Fibroblast of skin of scalp (primary cell): Measurements from ENCODE around the gene MYCBPAP.

ENCODE experiments used
- DNase-seq: peaks from one replicate; pipeline ENCODE4 v3.0.0-alpha.2; 2013

The MYCBPAP gene

DNA sequence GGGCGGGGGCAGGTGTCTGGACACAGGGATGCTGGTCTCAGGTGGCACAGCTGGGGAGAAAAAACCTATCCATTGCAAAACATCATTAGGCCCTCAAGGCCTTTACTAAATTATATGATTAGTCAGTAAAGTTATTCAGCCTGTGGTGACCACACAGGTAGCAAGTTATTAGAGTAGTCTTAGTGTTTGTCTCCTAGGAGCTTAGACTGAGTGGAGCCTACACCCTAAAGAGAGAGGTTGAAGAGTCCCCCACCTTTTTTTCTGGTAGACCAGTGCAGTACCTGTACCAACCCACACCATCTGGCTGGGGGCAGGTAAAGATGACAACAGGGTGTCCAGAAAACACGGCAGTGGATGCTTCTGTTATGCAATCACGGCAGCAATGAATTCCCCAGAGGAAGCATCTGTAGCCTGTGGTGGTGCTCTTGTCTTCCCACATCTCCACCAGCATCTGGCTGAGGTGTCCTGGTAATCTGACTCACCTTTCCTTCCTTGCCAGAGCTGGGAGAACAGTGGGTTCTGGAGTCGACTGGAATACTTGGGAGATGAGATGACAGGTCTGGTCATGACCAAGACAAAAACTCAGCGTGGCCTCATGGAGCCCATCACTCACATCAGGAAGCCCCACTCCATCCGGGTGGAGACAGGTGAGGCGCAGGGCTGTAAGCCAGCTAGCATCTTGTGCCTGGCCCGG is 11.0 kb downstream of the MYCBPAP start:
- no peak for DNase-seq

DNA sequence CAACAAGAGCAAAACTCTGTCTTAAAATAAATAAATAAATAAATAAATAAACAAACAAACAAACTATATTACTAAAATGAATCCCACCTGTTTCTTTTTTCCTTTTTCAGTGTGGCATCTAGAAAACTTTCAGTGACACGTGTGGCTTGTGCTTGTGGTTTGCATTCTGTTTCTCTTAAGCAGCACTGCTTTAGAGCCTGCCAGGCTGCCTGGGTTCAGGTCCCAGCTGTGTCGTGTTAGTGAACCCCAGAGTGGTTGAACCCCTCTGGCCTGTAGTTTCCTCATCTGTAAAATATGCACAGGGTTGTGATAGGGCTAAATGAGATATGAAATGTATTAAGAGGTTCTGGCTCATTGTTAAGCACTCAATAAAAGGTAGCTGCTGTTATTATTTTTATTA is 12.2 kb downstream of the MYCBPAP start:
- DNase-seq = no peak

DNA sequence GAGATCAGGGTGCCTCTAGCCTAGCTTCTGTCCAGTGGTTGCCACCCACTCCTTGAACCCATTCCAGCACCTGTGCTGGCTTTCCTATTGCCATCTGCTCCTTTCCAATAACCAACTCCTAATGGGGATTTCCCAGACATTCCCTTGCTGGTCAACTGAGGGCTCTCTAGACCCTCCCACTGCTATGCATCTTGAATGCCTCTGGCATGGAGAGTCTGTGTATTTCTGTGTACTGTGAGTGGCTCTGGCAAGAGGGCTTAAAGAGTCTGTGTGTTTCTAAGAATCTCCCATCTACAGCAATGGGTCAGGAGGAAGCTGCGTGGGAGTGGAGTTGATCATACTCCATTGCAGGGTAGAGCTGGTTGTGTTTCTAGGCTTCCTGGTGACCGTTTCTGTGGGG is 13.3 kb downstream of the MYCBPAP start:
- DNase-seq = no peak

DNA sequence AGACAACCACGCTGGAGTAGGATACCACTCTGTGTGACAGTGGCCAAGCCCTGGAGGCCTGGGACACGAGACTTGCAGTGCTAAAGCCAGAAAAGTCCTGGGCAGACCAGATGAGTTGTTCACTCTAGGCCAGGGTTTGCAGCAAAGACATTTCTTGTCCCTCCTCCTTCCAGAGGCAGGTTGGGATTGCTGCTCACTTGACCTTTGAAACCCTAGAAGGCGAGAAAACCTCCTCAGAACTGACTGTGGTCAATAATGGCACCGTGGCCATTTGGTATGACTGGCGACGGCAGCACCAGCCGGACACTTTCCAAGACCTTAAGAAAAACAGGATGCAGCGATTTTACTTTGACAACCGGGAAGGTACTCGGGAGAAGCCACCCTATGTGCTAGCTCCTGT is 14.5 kb downstream of the MYCBPAP start:
- no peak for DNase-seq

GRCh38 chr17:50523208-50523607 is 15.0 kb downstream of the MYCBPAP start:
- DNase-seq = no peak

DNA sequence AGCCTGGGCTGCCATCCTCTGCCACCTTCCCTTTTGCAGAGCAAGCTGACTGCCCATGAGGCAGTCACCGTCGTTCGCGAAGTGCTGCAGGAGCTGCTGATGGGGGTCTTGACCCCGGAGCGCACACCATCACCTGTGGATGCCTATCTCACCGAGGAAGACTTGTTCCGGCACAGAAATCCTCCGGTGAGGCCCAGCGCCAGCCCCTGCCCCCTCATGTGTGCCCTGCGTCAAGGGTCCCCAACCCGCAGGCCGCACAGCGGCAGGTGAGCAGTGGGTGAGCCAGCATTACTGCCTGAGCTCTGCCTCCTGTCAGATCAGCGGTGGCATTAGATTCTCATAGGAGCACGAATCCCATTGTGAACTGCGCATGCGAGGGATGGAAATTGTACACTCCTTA is 16.6 kb downstream of the MYCBPAP start:
- DNase-seq = no peak

GRCh38 chr17:50527155-50527762 is 19.0 kb downstream of the MYCBPAP start:
- no peak for DNase-seq

DNA sequence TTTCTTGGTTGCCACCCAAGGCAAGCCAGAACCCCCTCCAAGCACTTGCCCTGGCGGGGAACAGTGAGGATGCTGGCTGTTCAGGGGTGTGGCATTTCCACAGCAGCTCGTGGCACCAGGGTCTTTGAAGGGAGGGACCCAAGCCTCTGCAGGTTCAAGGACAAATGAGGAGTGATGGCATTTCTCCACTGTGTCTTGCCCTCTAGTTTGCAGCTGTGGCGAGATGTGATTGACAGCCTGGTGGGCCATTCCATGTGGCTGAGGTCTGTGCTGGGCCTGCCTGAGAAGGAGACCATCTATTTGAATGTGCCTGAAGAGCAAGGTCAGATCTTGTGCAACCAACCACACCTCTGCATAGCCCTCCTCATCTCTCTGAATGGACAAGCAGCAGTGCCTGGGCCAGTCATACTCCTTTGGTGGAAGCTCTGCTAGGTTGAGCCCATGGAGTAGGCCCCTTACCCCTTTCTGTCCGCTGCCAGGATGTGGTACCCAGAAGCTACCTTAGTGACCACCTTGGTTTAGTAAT is 19.8 kb downstream of the MYCBPAP start:
- DNase-seq = no peak

GRCh38 chr17:50529849-50530248 is 21.6 kb downstream of the MYCBPAP start:
- DNase-seq = no peak

DNA sequence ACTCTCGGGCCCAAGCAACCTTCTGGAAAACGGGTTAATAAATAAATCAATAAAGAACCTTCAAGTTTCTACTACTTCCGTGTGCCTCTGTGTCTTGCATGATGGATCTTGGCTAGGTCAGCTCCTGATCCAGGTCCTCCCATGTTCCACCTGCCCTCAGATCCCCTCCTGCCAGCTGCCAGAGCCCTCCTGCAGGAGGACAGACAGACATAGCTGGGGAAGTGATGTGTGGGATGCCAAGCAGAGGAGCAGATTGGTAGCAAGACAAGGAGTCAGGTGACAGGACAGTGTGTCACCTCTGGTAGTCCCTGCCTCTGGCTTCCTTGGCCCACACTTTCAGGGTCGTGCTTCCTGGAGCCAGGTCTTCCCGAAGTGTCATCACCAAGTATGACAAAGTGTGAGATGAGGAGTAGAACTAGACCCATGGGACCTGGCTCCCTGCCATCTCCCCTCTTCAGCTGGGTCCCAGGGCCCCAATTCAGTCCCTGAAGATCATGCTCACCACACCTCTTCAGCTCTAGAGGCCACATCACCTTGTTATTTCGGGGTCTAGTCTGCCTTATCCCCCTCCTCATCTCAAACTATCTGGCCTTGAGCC is 23.3 kb downstream of the MYCBPAP start:
- DNase-seq = no peak

DNA sequence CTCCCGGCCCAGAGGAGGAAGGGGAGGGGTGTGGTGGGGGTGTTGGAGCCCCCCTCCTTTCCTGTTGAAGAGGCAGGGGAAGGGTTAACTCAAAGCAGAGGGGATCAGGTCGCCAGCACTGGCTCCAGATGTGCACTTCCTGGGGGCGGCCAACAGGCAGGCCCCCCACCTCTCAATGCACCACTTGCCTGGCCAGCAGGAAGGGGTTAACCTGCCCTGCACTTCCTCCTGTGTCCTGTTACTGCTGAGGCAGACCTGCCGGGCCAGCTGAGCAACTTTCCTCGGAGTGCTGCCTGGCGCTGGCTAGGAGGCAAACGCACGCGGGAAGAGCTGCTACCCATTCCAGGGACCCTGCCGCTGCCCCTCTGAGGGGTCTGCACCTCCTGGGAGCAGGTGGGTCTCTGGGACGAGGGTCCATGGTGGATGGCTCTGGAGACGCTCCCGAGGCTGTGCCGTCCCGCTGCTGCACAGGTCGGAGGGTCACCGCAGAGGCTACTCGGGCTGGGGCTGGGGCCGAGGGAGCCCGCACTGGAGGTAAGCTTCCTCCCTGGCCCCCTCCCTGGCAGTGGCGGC is 24.3 kb downstream of the MYCBPAP start, which contains the start of gene EPN3:
TSS of gene EPN3 (plus strand) at position 284 of the 573 bp plus-strand sequence. CDS start 3,822 bp downstream, outside the sequence.
- no peak for DNase-seq

DNA sequence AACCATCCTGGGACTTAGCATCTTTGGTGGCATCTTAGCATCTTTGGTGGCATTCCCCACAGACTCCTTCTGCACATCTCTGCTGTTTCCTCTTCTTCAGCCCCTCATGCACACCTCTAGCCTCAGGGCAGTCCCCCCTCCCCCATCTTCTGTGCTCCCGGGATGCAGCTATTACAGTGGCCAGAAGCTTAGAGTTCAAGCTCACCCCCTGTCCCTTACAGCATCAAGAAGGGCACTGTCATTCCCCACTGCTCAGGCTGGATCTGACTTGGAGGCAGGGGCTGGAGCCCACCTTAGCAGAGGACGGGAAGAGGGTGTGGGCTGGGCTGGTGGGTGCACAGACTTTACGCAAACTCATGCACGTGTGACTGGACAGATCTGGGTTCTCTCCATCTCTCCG is 24.9 kb downstream of the MYCBPAP start:
- DNase-seq = no peak

- peak; percentile 51 for DNase-seq
Measured at GRCh38 chr17:50533720-50534148, 25.5 kb downstream of the MYCBPAP start.

GRCh38 chr17:50534222-50534978 is 26.2 kb downstream of the MYCBPAP start:
- DNase-seq = peak; percentile 18

DNA sequence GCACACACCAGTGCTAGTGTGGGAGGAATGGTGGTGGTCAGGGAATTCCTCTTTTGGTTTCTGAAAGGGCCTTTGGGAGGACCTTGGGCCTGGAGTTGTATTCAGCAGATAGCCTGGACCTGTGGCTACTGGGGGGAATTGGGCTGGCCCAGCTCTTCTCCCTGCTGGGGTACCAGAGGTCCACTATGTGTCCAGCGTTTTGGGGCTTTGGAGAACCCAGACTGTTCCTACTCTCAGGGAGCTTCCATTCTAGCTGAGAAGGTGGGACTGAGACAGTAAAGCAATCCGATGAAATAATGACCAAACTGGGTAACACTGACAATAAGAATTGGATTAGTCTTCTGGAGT is 26.7 kb downstream of the MYCBPAP start:
- DNase-seq = no peak

GRCh38 chr17:50535407-50535806 is 27.2 kb downstream of the MYCBPAP start:
- no peak for DNase-seq

- DNase-seq = no peak
Measured at GRCh38 chr17:50536683-50537646, 28.7 kb downstream of the MYCBPAP start.

DNA sequence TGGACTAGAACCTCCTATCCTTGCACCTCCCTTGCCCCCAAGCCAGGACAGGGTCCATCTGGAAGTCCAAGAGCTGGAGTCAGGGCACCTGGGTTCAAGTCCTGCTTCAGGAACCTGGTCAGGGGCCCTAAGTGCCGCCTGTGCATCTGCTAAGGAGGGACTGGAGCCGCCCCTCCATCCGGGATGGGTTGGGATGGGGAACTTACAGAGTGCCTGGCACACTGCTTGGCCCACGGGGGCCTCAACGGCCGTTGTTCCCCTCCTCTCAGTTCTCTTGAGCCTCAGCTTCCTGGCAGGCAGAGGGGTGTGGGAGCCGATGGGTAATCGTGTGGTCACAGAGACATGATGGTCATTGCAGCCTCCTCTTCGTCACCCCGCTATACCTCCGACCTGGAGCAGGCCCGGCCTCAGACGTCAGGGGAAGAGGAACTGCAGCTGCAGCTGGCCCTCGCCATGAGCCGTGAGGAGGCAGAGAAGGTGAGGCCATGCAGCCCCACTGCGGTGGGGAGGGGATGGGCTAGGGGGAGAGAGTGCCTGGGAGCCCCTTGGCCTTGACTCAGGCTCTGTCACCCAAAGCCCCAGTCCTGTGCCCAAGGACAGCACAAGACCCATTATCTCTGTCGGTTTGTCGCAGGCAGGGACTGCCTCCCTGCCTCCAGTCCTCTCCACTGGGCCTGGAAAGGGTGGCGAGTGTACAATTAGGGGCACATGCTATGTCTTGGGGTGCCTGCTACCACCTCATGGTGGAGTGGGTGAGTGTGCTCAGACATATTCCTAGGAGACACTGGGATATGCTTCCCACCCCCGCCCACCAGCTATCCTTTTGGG is 29.7 kb downstream of the MYCBPAP start:
- DNase-seq = no peak

DNA sequence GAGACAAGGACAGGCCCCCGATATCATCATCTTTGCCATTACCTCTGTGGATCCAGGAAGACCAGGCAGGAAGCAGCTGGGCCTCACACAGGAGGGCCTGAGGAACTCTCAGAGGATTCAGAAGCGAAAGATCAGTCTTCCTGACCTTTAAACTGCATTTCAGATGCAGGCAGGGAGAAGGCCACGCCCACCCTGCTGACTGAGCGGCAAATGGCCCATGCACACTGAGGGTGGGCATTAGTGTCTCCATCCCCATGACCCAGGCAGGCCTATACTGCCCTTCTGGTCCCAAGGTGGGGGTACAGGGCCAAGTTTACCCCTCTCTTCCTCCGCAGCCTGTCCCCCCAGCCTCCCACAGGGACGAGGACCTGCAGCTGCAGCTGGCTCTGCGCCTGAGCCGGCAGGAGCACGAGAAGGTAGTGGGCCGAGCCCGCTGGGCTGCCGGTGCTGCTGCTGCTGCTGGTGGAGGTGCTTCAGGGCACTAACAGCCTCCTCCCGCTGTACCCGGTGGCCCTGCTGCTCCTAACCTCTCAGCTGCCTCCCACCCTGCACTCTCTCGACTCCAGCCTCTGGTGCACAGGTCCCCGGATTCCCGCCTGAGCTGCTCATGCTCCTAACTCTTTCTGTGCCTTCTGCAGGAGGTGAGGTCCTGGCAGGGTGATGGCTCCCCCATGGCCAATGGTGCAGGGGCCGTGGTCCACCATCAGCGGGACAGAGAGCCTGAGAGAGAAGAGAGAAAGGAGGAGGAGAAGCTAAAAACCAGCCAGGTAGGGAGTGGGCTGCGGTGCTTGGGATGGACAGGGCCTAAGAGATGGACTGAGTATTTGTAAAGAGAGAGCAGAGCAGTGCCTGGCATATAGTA is 30.5 kb downstream of the MYCBPAP start:
- no peak for DNase-seq
